SU-DHL-6 (cell line): Measurements from ENCODE around the gene TEAD1.

ENCODE experiments used
- H2AFZ ChIP-seq: fragments of 200-600 bp; sonication (generic); 2 replicates; pipeline ENCODE4 v1.6.1; 2014; ENCODE audit warnings: low read depth, mild to moderate bottlenecking, moderate library complexity, mixed read lengths, antibody characterized with exemption, low read length; ENCODE audit not compliant: severe bottlenecking
- H3F3A ChIP-seq: fragments of 200-600 bp; shearing (Covaris generic); 2 replicates; pipeline ENCODE4 v1.6.0; 2016; ENCODE audit warnings: antibody characterized with exemption, mild to moderate bottlenecking; ENCODE audit not compliant: insufficient read depth
- H3K27ac ChIP-seq: fragments of 200-600 bp; sonication (generic); 2 replicates; pipeline ENCODE4 v1.5.1; 2016; ENCODE audit warnings: low read depth, mild to moderate bottlenecking, low read length, moderate library complexity, mixed read lengths
- H3K27me3 ChIP-seq: fragments of 200-600 bp; sonication (generic), shearing (Covaris generic); 2 replicates; pipeline ENCODE4 v1.6.0; 2014; ENCODE audit warnings: mild to moderate bottlenecking, low read length
- H3K36me3 ChIP-seq: fragments of 200-600 bp; sonication (generic); 2 replicates; pipeline ENCODE4 v1.6.1; 2014; ENCODE audit warnings: mild to moderate bottlenecking, low read length, mixed read lengths
- H3K4me2 ChIP-seq: fragments of 300-600, 200-600 bp; shearing (Covaris generic), sonication (generic); 2 replicates; pipeline ENCODE4 v1.6.0; 2014; ENCODE audit warnings: low read length, low read depth, mild to moderate bottlenecking; ENCODE audit not compliant: poor library complexity, severe bottlenecking
- H3K4me3 ChIP-seq: fragments of 200-600 bp; sonication (generic); 2 replicates; pipeline ENCODE4 v1.5.1; 2014; ENCODE audit warnings: antibody characterized with exemption, low read length, mild to moderate bottlenecking, mixed read lengths; ENCODE audit not compliant: insufficient read depth, poor library complexity, severe bottlenecking
- H3K79me2 ChIP-seq: fragments of 200-600 bp; sonication (generic); 2 replicates; pipeline ENCODE4 v1.6.1; 2014; ENCODE audit warnings: mild to moderate bottlenecking, low read length, moderate library complexity; ENCODE audit not compliant: insufficient read depth
- H3K9ac ChIP-seq: fragments of 200-600 bp; sonication (generic); 2 replicates; pipeline ENCODE4 v1.7.0; 2014; ENCODE audit warnings: mild to moderate bottlenecking, low read length
- H3K9me2 ChIP-seq: fragments of 200-600 bp; sonication (generic); replicated peaks from 2 replicates; pipeline ENCODE4 v1.6.1; 2014; ENCODE audit warnings: low read length; ENCODE audit not compliant: insufficient read depth
- H3K9me3 ChIP-seq: fragments of 200-600 bp; sonication (generic); 2 replicates; pipeline ENCODE4 v1.6.1; 2014; ENCODE audit warnings: low read length, mixed read lengths; ENCODE audit not compliant: insufficient read depth
- H4K20me1 ChIP-seq: fragments of 200-600 bp; sonication (generic); 2 replicates; pipeline ENCODE4 v1.6.1; 2014; ENCODE audit warnings: low read depth, mild to moderate bottlenecking, antibody characterized with exemption, low read length, moderate library complexity, mixed read lengths
- EZH2phosphoT487 ChIP-seq: fragments of 200-600 bp; sonication (generic), shearing (Covaris generic); conservative IDR thresholded peaks from 2 replicates; pipeline ENCODE4 v1.6.1; 2018; ENCODE audit warnings: mild to moderate bottlenecking, antibody characterized with exemption, low read length, moderate library complexity, mixed read lengths
- TF ChIP-seq, protein P1 (sequence below): fragments of 200-600 bp; sonication (generic); IDR thresholded peaks from one replicate; pipeline ENCODE4 v1.5.1; 2017; ENCODE audit warnings: antibody characterized with exemption, mild to moderate bottlenecking, low read length, moderate library complexity; ENCODE audit not compliant: insufficient read depth, poor library complexity, severe bottlenecking

The TEAD1 gene

DNA sequence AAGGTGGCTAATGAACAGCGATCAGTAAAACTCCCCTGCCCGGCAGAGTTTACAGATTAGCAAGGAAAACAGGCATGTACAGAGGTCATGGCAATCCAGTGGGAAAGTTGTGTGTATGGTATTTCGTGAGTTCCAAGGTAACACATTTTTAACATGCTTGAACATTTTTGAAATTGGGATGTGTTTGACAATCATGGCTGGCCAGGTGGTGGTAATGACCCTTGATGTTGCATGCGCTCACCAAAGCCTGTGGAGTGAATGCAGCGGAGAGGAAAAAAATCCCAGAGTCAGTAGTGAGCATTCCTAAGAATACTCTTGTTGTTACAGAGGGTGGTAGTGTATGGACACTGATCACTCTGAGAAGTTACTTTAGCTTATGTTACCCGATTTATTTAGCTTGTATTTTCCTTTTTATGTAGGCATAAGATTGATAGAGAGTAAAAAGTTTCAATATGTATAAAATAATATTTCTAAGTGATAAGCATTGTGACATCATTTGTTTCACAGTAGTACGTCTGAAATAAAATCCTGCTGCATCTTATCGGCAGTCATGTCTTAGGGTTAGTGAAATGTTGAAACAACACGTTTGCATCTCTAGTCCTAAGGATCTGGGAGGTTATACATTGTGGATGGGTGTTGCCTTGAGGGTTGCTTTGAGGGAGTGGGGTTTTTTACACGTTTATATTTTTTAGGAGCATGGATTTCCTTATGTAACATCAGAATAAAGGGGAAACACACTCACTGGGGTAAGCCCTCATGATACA lies 8.7 kb downstream of the TEAD1 start:
- H3K27ac ChIP-seq: no peak overlapping the region
- H3F3A ChIP-seq: no peaks in the 10 kb centered on the region
- H3K27me3 ChIP-seq: no peaks in the 10 kb centered on the region; the same call in 1 of the 2 replicates
- no peak overlapping the region for H3K9ac ChIP-seq
- H3K9me3 ChIP-seq: no peaks in the 10 kb centered on the region
- no peaks in the 10 kb centered on the region for H3K36me3 ChIP-seq
- no peak overlapping the region for H2AFZ ChIP-seq
- no peaks in the 10 kb centered on the region for H4K20me1 ChIP-seq
- no peak overlapping the region for H3K4me2 ChIP-seq
- H3K4me3 ChIP-seq: no peak overlapping the region
- no peaks in the 10 kb centered on the region for H3K79me2 ChIP-seq
- no peak for TF ChIP-seq EZH2phosphoT487
- TF ChIP-seq, protein P1, sequence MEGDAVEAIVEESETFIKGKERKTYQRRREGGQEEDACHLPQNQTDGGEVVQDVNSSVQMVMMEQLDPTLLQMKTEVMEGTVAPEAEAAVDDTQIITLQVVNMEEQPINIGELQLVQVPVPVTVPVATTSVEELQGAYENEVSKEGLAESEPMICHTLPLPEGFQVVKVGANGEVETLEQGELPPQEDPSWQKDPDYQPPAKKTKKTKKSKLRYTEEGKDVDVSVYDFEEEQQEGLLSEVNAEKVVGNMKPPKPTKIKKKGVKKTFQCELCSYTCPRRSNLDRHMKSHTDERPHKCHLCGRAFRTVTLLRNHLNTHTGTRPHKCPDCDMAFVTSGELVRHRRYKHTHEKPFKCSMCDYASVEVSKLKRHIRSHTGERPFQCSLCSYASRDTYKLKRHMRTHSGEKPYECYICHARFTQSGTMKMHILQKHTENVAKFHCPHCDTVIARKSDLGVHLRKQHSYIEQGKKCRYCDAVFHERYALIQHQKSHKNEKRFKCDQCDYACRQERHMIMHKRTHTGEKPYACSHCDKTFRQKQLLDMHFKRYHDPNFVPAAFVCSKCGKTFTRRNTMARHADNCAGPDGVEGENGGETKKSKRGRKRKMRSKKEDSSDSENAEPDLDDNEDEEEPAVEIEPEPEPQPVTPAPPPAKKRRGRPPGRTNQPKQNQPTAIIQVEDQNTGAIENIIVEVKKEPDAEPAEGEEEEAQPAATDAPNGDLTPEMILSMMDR: no peak
- no peaks in the 10 kb centered on the region for H3K9me2 ChIP-seq

DNA sequence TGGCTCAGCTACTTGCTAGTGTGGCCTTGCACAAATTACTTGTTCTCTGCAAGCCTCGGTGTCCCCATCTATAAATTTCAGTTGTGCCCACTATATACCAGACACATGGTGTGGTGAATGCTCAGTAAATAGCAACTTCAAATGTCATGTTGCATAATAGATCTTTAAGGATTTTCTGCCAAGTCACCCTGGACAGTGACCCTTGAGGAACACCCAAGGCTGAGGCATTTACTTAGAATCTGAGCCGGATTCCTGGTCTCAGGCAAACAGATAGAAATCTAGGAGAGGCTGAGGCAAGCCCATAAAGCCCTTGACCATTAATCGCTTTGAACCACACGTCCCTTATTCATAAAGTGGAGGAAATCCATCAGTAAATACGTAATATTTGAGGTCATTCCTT lies 9.7 kb downstream of the TEAD1 start:
- Histone ChIP-seq H3K79me2 (no peaks in the 10 kb centered on the region), H3F3A (no peaks in the 10 kb centered on the region), H3K9ac (no peak overlapping the region), H3K9me2 (no peaks in the 10 kb centered on the region), H3K27me3 (no peaks in the 10 kb centered on the region; the same call in 1 of the 2 replicates), H3K36me3 (no peaks in the 10 kb centered on the region), H4K20me1 (no peaks in the 10 kb centered on the region), H3K9me3 (no peaks in the 10 kb centered on the region), H3K4me3 (no peak overlapping the region), H3K27ac (no peak overlapping the region), H3K4me2 (no peak overlapping the region), H2AFZ (no peak overlapping the region)
- TF ChIP-seq EZH2phosphoT487: no peak
- TF ChIP-seq, protein P1: no peak

DNA sequence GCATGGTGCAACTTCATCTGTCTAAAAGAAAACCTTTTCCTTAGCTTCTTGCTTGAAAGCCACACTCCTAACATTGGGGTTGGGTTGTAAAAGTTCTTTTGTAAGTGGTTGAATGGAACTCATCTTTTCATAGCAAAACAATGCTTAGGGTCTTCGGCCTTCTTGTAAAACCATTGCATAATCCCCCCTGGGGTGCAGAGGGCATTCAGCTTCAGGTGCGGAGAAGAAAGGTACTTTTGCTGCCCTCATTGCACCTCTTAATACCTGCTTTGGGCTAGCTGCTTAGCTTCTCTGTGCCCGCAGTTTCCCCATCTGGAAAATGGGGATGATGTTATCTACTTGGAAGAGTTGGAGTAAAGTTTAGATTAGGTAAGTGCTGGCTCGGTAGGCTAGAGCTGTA lies 10.1 kb downstream of the TEAD1 start:
- no peaks in the 10 kb centered on the region for H3K36me3 ChIP-seq
- no peak overlapping the region for H3K4me3 ChIP-seq
- no peaks in the 10 kb centered on the region for H4K20me1 ChIP-seq
- no peak overlapping the region for H3K9ac ChIP-seq
- no peaks in the 10 kb centered on the region; the same call in 1 of the 2 replicates for H3K27me3 ChIP-seq
- no peaks in the 10 kb centered on the region for H3F3A ChIP-seq
- H3K9me2 ChIP-seq: no peaks in the 10 kb centered on the region
- H3K79me2 ChIP-seq: no peaks in the 10 kb centered on the region
- TF ChIP-seq EZH2phosphoT487: no peak
- TF ChIP-seq, protein P1: no peak
- no peak overlapping the region for H3K4me2 ChIP-seq
- H3K27ac ChIP-seq: no peak overlapping the region
- no peaks in the 10 kb centered on the region for H3K9me3 ChIP-seq
- H2AFZ ChIP-seq: no peak overlapping the region
